Measurements from ENCODE around the gene G0S2. TPM values are rescaled to one million over a fixed set of nuclear protein-coding genes. Genes with fewer than 3 reads are reported as not detected.

G0S2 gene
- total and polyA plus RNA-seq, 2 of the 4 experiments (the other 2 are of a cell fraction) = 0.36 to 0.53 TPM

- H2AFZ ChIP-seq (replicated peaks; ENCODE audit: low read length, poor library complexity) = no peak overlapping the region
- H2BK20ac ChIP-seq (ENCODE audit: low read depth, low read length) = no peak overlapping the region
- H3K36me3 ChIP-seq (ENCODE audit: control insufficient read depth, insufficient read depth, low read length) = no peaks in the 10 kb centered on the region
- H4K20me1 ChIP-seq (ENCODE audit: insufficient read depth, low read length) = no peaks in the 10 kb centered on the region
- ChIA-PET POLR2A (ENCODE audit: unreplicated experiment) (no interaction called here), CTCF (no interaction called here)
- no peaks in the 10 kb centered on the region for H3K79me1 ChIP-seq (ENCODE audit: low read depth in 1 of 2, low read length in 2 of 2)
- H2AK5ac ChIP-seq (ENCODE audit: low read depth, low read length) = no peak overlapping the region
- H3K9me1 ChIP-seq (ENCODE audit: insufficient read depth, low read length) = no peaks in the 10 kb centered on the region
- no peak overlapping the region for H3K56ac ChIP-seq (ENCODE audit: extremely low read depth, insufficient read depth, low read length)
- H3K9ac ChIP-seq (ENCODE audit: low read depth, low read length) = no peak overlapping the region
- TF ChIP-seq CEBPB (IDR thresholded peaks at IDR 0.05; ENCODE audit: low read depth, low read length) (no peak), POLR2A (IDR thresholded peaks at IDR 0.05; ENCODE audit: low read depth, low read length) (no peak), MXI1 (IDR thresholded peaks at IDR 0.05; ENCODE audit: borderline replicate concordance, low read depth, low read length) (no peak), FOS (IDR thresholded peaks at IDR 0.05; ENCODE audit: low read depth, low read length) (no peak), RFX5 (IDR thresholded peaks at IDR 0.05; ENCODE audit: low read depth, low read length) (no peak), BHLHE40 (IDR thresholded peaks at IDR 0.05; ENCODE audit: low read depth, low read length) (no peak), CHD1 (IDR thresholded peaks at IDR 0.05; ENCODE audit: low read depth, low read length) (no peak), RAD21 (IDR thresholded peaks at IDR 0.05; ENCODE audit: low read length) (no peak)
- H3K4me2 ChIP-seq (ENCODE audit: low read depth, low read length) = no peak overlapping the region
- dilution Hi-C loops (cut with HindIII; ENCODE audit: low sequenced_read_pairs, unreplicated experiment) (no loop called here), intact Hi-C loops (cut with micrococcal nuclease) (no loop called here), in situ Hi-C loops (cut with MboI; ENCODE audit: low sequenced_read_pairs) (no loop called here)
- DNase-seq (no peak), ATAC-seq (ENCODE audit: low read depth) (no peak)
- H4K8ac ChIP-seq (ENCODE audit: low read depth in 2 of 2, low read length in 2 of 2) = no peak overlapping the region
- no peaks in the 10 kb centered on the region; the same call in 1 of the 2 replicates for H3K4me1 ChIP-seq (ENCODE audit: control insufficient read depth, insufficient read depth, low read length)
- no CpG with 5 or more reads among the region's 2 CpGs for WGBS, 2 experiments (ENCODE audit: extremely low coverage in 2 of 2, insufficient read length in 1 of 2)
- no peak overlapping the region for H2BK120ac ChIP-seq (ENCODE audit: low read depth, low read length)
- H3K4ac ChIP-seq (ENCODE audit: low read depth, low read length) = no peak overlapping the region
- H3K9me3 ChIP-seq (ENCODE audit: control insufficient read depth, insufficient read depth, low read length) = no peaks in the 10 kb centered on the region
- no peak overlapping the region for H3K4me3 ChIP-seq (ENCODE audit: insufficient read depth, low read depth, low read length)
- no peak overlapping the region for H2BK5ac ChIP-seq (ENCODE audit: low read depth, low read length, poor library complexity, severe bottlenecking)
- no peak overlapping the region for H3K27ac ChIP-seq (ENCODE audit: insufficient read depth, low read length)
- H3K27me3 ChIP-seq (ENCODE audit: control insufficient read depth, insufficient read depth, low read length) = no peaks in the 10 kb centered on the region
- H4K5ac ChIP-seq (ENCODE audit: low read depth, low read length) = no peak overlapping the region
- no peak overlapping the region for H2AK9ac ChIP-seq (replicated peaks; ENCODE audit: low read depth, low read length, poor library complexity)
- H3K14ac ChIP-seq (replicated peaks; ENCODE audit: low read depth, low read length) = no peak overlapping the region
- no peak overlapping the region for H3K18ac ChIP-seq (ENCODE audit: low read depth, low read length)
- no TSS peak for BruUV-seq (replicated peaks)
- H2BK15ac ChIP-seq (ENCODE audit: low read depth, low read length) = no peak overlapping the region
- H4K91ac ChIP-seq (ENCODE audit: insufficient read depth, low read depth, low read length) = no peak overlapping the region
- no peak overlapping the region for H3K23ac ChIP-seq (ENCODE audit: low read depth, low read length)
Observed at GRCh38 chr1:209710093-209710492, 34.9 kb downstream of the G0S2 start.
